ELR (cell line): ENCODE measurements around the gene LNPK.
"Not testable (repeated sequence)": the region's sequence is repeated elsewhere in the genome, so short reads cannot be mapped to it uniquely, and the experiment has no call there.

Source experiments
- DNase-seq: peaks from one replicate; pipeline ENCODE4 v3.0.0-alpha.2; 2015; ENCODE audit warnings: low read depth

LNPK gene

GRCh38 chr2:176001916-176002687 lies at the start of gene LNPK:
Gene LNPK, minus strand, starts transcription at chr2:176002267. Its CDS starts 6,683 bp downstream, at chr2:175995584.
- DNase-seq = peak; percentile 89

GRCh38 chr2:176039375-176039774 lies 37.3 kb upstream of the LNPK start:
- no peak for DNase-seq

- DNase-seq = no peak
These were observed 36.6 kb upstream of the LNPK start for GRCh38 chr2:176038694-176039093.

- no peak for DNase-seq
These were observed 33.1 kb upstream of the LNPK start for GRCh38 chr2:176035013-176035691.

GRCh38 chr2:176027806-176028205 lies 25.7 kb upstream of the LNPK start:
- DNase-seq = no peak

GRCh38 chr2:176025932-176026331 lies 23.9 kb upstream of the LNPK start:
- no peak for DNase-seq

- DNase-seq = peak; percentile 41
These were observed 22.0 kb upstream of the LNPK start for GRCh38 chr2:176024083-176024482.

- no peak for DNase-seq
These were observed 20.0 kb upstream of the LNPK start for GRCh38 chr2:176022048-176022447.

- DNase-seq = peak; percentile 10
These were observed 18.3 kb upstream of the LNPK start for GRCh38 chr2:176020400-176020799.

- DNase-seq = peak; percentile 48
These were observed 16.6 kb upstream of the LNPK start for GRCh38 chr2:176018708-176019107.

GRCh38 chr2:176009445-176009844 lies 7.4 kb upstream of the LNPK start:
- no peak for DNase-seq

GRCh38 chr2:176004934-176005333 lies 2.9 kb upstream of the LNPK start:
- DNase-seq = no peak

GRCh38 chr2:176003958-176004357 lies 1.9 kb upstream of the LNPK start:
- no peak for DNase-seq

- peak; percentile 35 for DNase-seq
These were observed 682 bp upstream of the LNPK start for GRCh38 chr2:176002688-176003210.

GRCh38 chr2:176001281-176001915 lies 669 bp downstream of the LNPK start:
- DNase-seq = peak; percentile 59

- no peak for DNase-seq
These were observed 2.7 kb downstream of the LNPK start for GRCh38 chr2:175999283-175999819.

GRCh38 chr2:175990099-175990498 lies 12.0 kb downstream of the LNPK start:
- no peak for DNase-seq

- DNase-seq = not testable (repeated sequence)
These were observed 14.9 kb downstream of the LNPK start for GRCh38 chr2:175987126-175987525.

GRCh38 chr2:175984846-175985245 lies 17.2 kb downstream of the LNPK start:
- DNase-seq = no peak

GRCh38 chr2:175981551-175981950 lies 20.5 kb downstream of the LNPK start:
- DNase-seq = no peak

GRCh38 chr2:175976391-175977157 lies 25.5 kb downstream of the LNPK start:
- peak; percentile 62 for DNase-seq

GRCh38 chr2:175973373-175973772 lies 28.7 kb downstream of the LNPK start:
- no peak for DNase-seq
